Tibial nerve (tissue), 4 donors: ENCODE results near the gene ESCO1. TPM values are rescaled to one million over a fixed set of nuclear protein-coding genes. Genes with fewer than 3 reads are reported as not detected.

Experiments
- DNase-seq, 2 donors: peaks; one replicate each; pipeline ENCODE4 v3.0.0-alpha.2; 2019; ENCODE audit warnings: low spot score in 2 of 2
- H3K27ac ChIP-seq, 4 donors: fragments of 200-600 bp; sonication (generic) in 3 of 4; one replicate each; pipeline ENCODE4 v1.5.1; 2017 to 2019; ENCODE audit warnings: mild to moderate bottlenecking in 1 of 4
- H3K27me3 ChIP-seq, 2 donors: fragments of 200-600 bp; sonication (generic) in 1 of 2; one replicate each; pipeline versions ENCODE4 v1.5.1 to v1.6.0; 2017 to 2019
- H3K36me3 ChIP-seq, 3 donors: fragments of 200-600 bp; sonication (generic); one replicate each; pipeline ENCODE4 v1.5.1; 2018 to 2019
- H3K4me1 ChIP-seq, 4 donors: fragments of 200-600 bp; sonication (generic) in 3 of 4; one replicate each; pipeline ENCODE4 v1.5.1; 2017 to 2019
- H3K4me3 ChIP-seq, 4 donors: fragments of 200-600 bp; sonication (generic) in 3 of 4; one replicate each; pipeline ENCODE4 v1.5.1; 2017 to 2019; ENCODE audit warnings: mild to moderate bottlenecking in 1 of 4, moderate library complexity in 1 of 4
- H3K9me3 ChIP-seq, 4 donors: fragments of 200-600 bp; sonication (generic) in 3 of 4; one replicate each; pipeline ENCODE4 v1.5.1; 2017 to 2019
- CTCF ChIP-seq, 5 experiments: fragments of 200-600 bp in 3 of 5; fragments of 450-650 bp in 2 of 5; sonication (generic) in 3 of 5; IDR thresholded peaks; one replicate each; pipeline ENCODE4 v1.5.1; 2016 to 2019; ENCODE audit warnings: antibody characterized with exemption in 5 of 5, mild to moderate bottlenecking in 3 of 5, moderate library complexity in 2 of 5
- EP300 ChIP-seq, 2 donors: sonication (generic); formaldehyde crosslinking; IDR thresholded peaks; one replicate each; pipeline ENCODE4 v1.6.1; 2017; ENCODE audit warnings: antibody characterized with exemption in 2 of 2, mild to moderate bottlenecking in 1 of 2
- POLR2A ChIP-seq, 2 donors: fragments of 450-650 bp; IDR thresholded peaks; one replicate each; pipeline ENCODE4 v1.6.1; 2017; ENCODE audit warnings: antibody characterized with exemption in 2 of 2, mild to moderate bottlenecking in 2 of 2, moderate library complexity in 2 of 2
- WGBS, 2 donors: methylation state at CpG; one replicate each; pipeline ENCODE4 v1.1.5; 2018; 5-methylcytosine and 5-hydroxymethylcytosine counted together
- total RNA-seq, 4 donors: library from RNA; depleted of rRNA; stranded (reverse); fragments of >200 nt; gene quantifications; one replicate each; pipeline ENCODE4 v1.1.0, GENCODE V29; 2016

The ESCO1 gene
- total RNA-seq, 4 donors from 2014 or later: 15.0 to 19.2 (median 18.6) TPM

GRCh38 chr18:21507913-21508701 is 92.4 kb downstream of the ESCO1 start:
- no peak for DNase-seq
- 86 to 88% methylated on average over 13 of the region's 13 CpGs for WGBS, 2 donors

GRCh38 chr18:21502661-21503060 is 97.8 kb downstream of the ESCO1 start:
- no peaks in the 10 kb centered on the region for H3K27me3 ChIP-seq
- WGBS, 2 donors: 76 to 78% methylated on average over 7 of the region's 7 CpGs

More at GRCh38 chr18:21507913-21508701, 92.4 kb downstream of the ESCO1 start:
- H3K36me3 ChIP-seq: peaks cover 0 to 8% (median 0%) of the 10 kb centered on the region in 3 donors
- no peaks in the 10 kb centered on the region for H3K27me3 ChIP-seq
- H3K4me1 ChIP-seq: no peaks in the 10 kb centered on the region
- peaks cover 0 to 17% (median 0%) of the 10 kb centered on the region in 4 donors for H3K9me3 ChIP-seq
- no peak overlapping the region for H3K4me3 ChIP-seq
- H3K27ac ChIP-seq: no peak overlapping the region
- TF ChIP-seq POLR2A (IDR thresholded peaks at IDR 0.05): no peak
- no peak for TF ChIP-seq CTCF (IDR thresholded peaks at IDR 0.05)
- no peak for TF ChIP-seq EP300 (IDR thresholded peaks at IDR 0.05)

GRCh38 chr18:21499997-21500396 is 100.5 kb downstream of the ESCO1 start:
- Histone ChIP-seq H3K9me3 (no peaks in the 10 kb centered on the region), H3K4me1 (no peaks in the 10 kb centered on the region), H3K4me3 (no peak overlapping the region), H3K27ac (no peak overlapping the region), H3K36me3 (peaks cover 0 to 9% (median 0%) of the 10 kb centered on the region in 3 donors), H3K27me3 (no peaks in the 10 kb centered on the region)
- TF ChIP-seq EP300 (IDR thresholded peaks at IDR 0.05) (no peak), POLR2A (IDR thresholded peaks at IDR 0.05) (no peak), CTCF (IDR thresholded peaks at IDR 0.05) (no peak)
- 88 to 93% methylated on average over 9 to 11 of the region's 16 CpGs for WGBS, 2 donors
- DNase-seq: no peak

More at GRCh38 chr18:21502661-21503060, 97.8 kb downstream of the ESCO1 start:
- no peaks in the 10 kb centered on the region for H3K9me3 ChIP-seq
- no peaks in the 10 kb centered on the region for H3K4me1 ChIP-seq
- H3K36me3 ChIP-seq: peaks cover 0 to 9% (median 0%) of the 10 kb centered on the region in 3 donors
- no peak overlapping the region for H3K27ac ChIP-seq
- no peak overlapping the region for H3K4me3 ChIP-seq
- no peak for DNase-seq
- TF ChIP-seq POLR2A (IDR thresholded peaks at IDR 0.05): no peak
- no peak for TF ChIP-seq EP300 (IDR thresholded peaks at IDR 0.05)
- TF ChIP-seq CTCF (IDR thresholded peaks at IDR 0.05): no peak

GRCh38 chr18:21496277-21496835 is 104.1 kb downstream of the ESCO1 start:
- Histone ChIP-seq H3K4me1 (no peaks in the 10 kb centered on the region), H3K27me3 (no peaks in the 10 kb centered on the region), H3K27ac (no peak overlapping the region), H3K36me3 (peaks cover 0 to 9% (median 0%) of the 10 kb centered on the region in 3 donors), H3K9me3 (no peaks in the 10 kb centered on the region), H3K4me3 (no peak overlapping the region)
- no peak for TF ChIP-seq EP300 (IDR thresholded peaks at IDR 0.05)
- TF ChIP-seq CTCF (IDR thresholded peaks at IDR 0.05): no peak
- TF ChIP-seq POLR2A (IDR thresholded peaks at IDR 0.05): no peak
- WGBS, 2 donors: 49 to 69% methylated on average over 12 of the region's 12 CpGs
- no peak for DNase-seq

- WGBS, 2 donors: 64 to 65% methylated on average over 4 of the region's 4 CpGs
Observed at GRCh38 chr18:21490748-21491147, 109.8 kb downstream of the ESCO1 start.

More at GRCh38 chr18:21490748-21491147, 109.8 kb downstream of the ESCO1 start:
- TF ChIP-seq CTCF (IDR thresholded peaks at IDR 0.05) (no peak), POLR2A (IDR thresholded peaks at IDR 0.05) (no peak), EP300 (IDR thresholded peaks at IDR 0.05) (no peak)
- Histone ChIP-seq H3K4me3 (no peak overlapping the region), H3K4me1 (no peaks in the 10 kb centered on the region), H3K27me3 (no peaks in the 10 kb centered on the region), H3K9me3 (no peaks in the 10 kb centered on the region), H3K27ac (no peak overlapping the region), H3K36me3 (no peaks in the 10 kb centered on the region)
- DNase-seq: no peak
